Smooth muscle cell of the brain vasculature (primary cell): ENCODE data around the gene VWC2.

Source experiments
- DNase-seq: peaks from one replicate; pipeline ENCODE4 v3.0.0-alpha.2; 2012; ENCODE audit warnings: low read depth, low spot score

Gene VWC2

GRCh38 chr7:49783446-49783845 lies 10.0 kb downstream of the VWC2 start:
- no peak for DNase-seq

GRCh38 chr7:49787980-49788379 lies 14.5 kb downstream of the VWC2 start:
- DNase-seq, result no peak

- DNase-seq, result no peak
Measured at GRCh38 chr7:49788455-49789059, 15.1 kb downstream of the VWC2 start.

GRCh38 chr7:49789736-49790135 lies 16.3 kb downstream of the VWC2 start:
- no peak for DNase-seq

- no peak for DNase-seq
Measured at GRCh38 chr7:49790209-49790608, 16.8 kb downstream of the VWC2 start.

GRCh38 chr7:49791088-49791741 lies 17.8 kb downstream of the VWC2 start:
- DNase-seq, result no peak

GRCh38 chr7:49797987-49798660 lies 24.7 kb downstream of the VWC2 start:
- DNase-seq, result no peak

- DNase-seq, result no peak
Measured at GRCh38 chr7:49800031-49800430, 26.6 kb downstream of the VWC2 start.

GRCh38 chr7:49802600-49802999 lies 29.2 kb downstream of the VWC2 start:
- no peak for DNase-seq

- DNase-seq, result no peak
Measured at GRCh38 chr7:49803812-49804211, 30.4 kb downstream of the VWC2 start.

- no peak for DNase-seq
Measured at GRCh38 chr7:49805371-49806007, 32.1 kb downstream of the VWC2 start.

- no peak for DNase-seq
Measured at GRCh38 chr7:49812534-49812933, 39.1 kb downstream of the VWC2 start.

GRCh38 chr7:49817279-49817678 lies 43.8 kb downstream of the VWC2 start:
- no peak for DNase-seq

- no peak for DNase-seq
Measured at GRCh38 chr7:49821181-49821580, 47.7 kb downstream of the VWC2 start.

- no peak for DNase-seq
Measured at GRCh38 chr7:49822856-49823255, 49.4 kb downstream of the VWC2 start.

- DNase-seq, result no peak
Measured at GRCh38 chr7:49823566-49823965, 50.1 kb downstream of the VWC2 start.

GRCh38 chr7:49839863-49840645 lies 66.6 kb downstream of the VWC2 start:
- DNase-seq, result no peak

- DNase-seq, result no peak
Measured at GRCh38 chr7:49840751-49841405, 67.4 kb downstream of the VWC2 start.

- DNase-seq, result no peak
Measured at GRCh38 chr7:49845626-49846025, 72.2 kb downstream of the VWC2 start.

GRCh38 chr7:49848211-49848841 lies 74.9 kb downstream of the VWC2 start:
- no peak for DNase-seq
